MV-4-11 (cell line): ENCODE measurements around the gene PRKCA.
"Not testable (repeated sequence)": the region's sequence is repeated elsewhere in the genome, so short reads cannot be mapped to it uniquely, and the experiment has no call there.

Experiments
- DNase-seq: peaks from one replicate; lab custom pipeline; 2025; lab: John Stamatoyannopoulos, UW

Gene PRKCA

GRCh38 chr17:66290101-66290722, 12.2 kb upstream of the PRKCA start:
- no peak for DNase-seq

- no peak for DNase-seq
These were observed 10.1 kb upstream of the PRKCA start for GRCh38 chr17:66292353-66292752.

GRCh38 chr17:66296289-66296725, 6.1 kb upstream of the PRKCA start:
- DNase-seq, result no peak

GRCh38 chr17:66297443-66297842, 5.0 kb upstream of the PRKCA start:
- DNase-seq, result not testable (repeated sequence)

- DNase-seq, result no peak
These were observed 2.7 kb upstream of the PRKCA start for GRCh38 chr17:66299711-66300110.

- no peak for DNase-seq
These were observed 1.5 kb upstream of the PRKCA start for GRCh38 chr17:66300956-66301355.

GRCh38 chr17:66301367-66301863, 998 bp upstream of the PRKCA start:
- DNase-seq, result no peak

GRCh38 chr17:66302761-66303626, 581 bp downstream of the PRKCA start:
- no peak for DNase-seq

- DNase-seq, result no peak
These were observed 2.1 kb downstream of the PRKCA start for GRCh38 chr17:66304304-66305174.

GRCh38 chr17:66306446-66306845, 4.0 kb downstream of the PRKCA start:
- no peak for DNase-seq

- DNase-seq, result no peak
These were observed 4.8 kb downstream of the PRKCA start for GRCh38 chr17:66307257-66307656.

- no peak for DNase-seq
These were observed 6.4 kb downstream of the PRKCA start for GRCh38 chr17:66308856-66309255.

GRCh38 chr17:66309793-66310192, 7.4 kb downstream of the PRKCA start:
- DNase-seq, result no peak

- DNase-seq, result no peak
These were observed 8.2 kb downstream of the PRKCA start for GRCh38 chr17:66310528-66311148.

GRCh38 chr17:66312912-66313311, 10.5 kb downstream of the PRKCA start:
- no peak for DNase-seq

- DNase-seq, result no peak
These were observed 10.9 kb downstream of the PRKCA start for GRCh38 chr17:66313325-66313724.

GRCh38 chr17:66313995-66314659, 11.7 kb downstream of the PRKCA start:
- DNase-seq, result no peak

GRCh38 chr17:66317629-66318028, 15.2 kb downstream of the PRKCA start:
- DNase-seq, result no peak

GRCh38 chr17:66319226-66319625, 16.8 kb downstream of the PRKCA start:
- no peak for DNase-seq

- no peak for DNase-seq
These were observed 20.4 kb downstream of the PRKCA start for GRCh38 chr17:66322764-66323163.

- DNase-seq, result not testable (repeated sequence)
These were observed 22.1 kb downstream of the PRKCA start for GRCh38 chr17:66324381-66325004.
